WTC11 (cell line): ENCODE data around the gene DRAXIN.

Source experiments
- STAT6 ChIP-seq: sonication (generic); formaldehyde crosslinking; conservative IDR thresholded peaks from 2 replicates; pipeline ENCODE4 v1.8.1; 2023; ENCODE audit warnings: mild to moderate bottlenecking, low read depth, missing genetic modification reagents, moderate library complexity
- TF ChIP-seq, protein P1 (sequence below): sonication (generic); formaldehyde crosslinking; IDR thresholded peaks from 2 replicates; pipeline ENCODE4 v1.8.1; 2022; ENCODE audit warnings: mild to moderate bottlenecking, moderate library complexity, missing genetic modification reagents

GRCh38 chr1:11759791-11760190, 68.3 kb downstream of the DRAXIN start:
- TF ChIP-seq STAT6 (CRISPR knock-in tag) = no peak
- TF ChIP-seq, protein P1, sequence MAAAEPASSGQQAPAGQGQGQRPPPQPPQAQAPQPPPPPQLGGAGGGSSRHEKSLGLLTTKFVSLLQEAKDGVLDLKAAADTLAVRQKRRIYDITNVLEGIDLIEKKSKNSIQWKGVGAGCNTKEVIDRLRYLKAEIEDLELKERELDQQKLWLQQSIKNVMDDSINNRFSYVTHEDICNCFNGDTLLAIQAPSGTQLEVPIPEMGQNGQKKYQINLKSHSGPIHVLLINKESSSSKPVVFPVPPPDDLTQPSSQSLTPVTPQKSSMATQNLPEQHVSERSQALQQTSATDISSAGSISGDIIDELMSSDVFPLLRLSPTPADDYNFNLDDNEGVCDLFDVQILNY = no peak
